HFF-Myc (cell line): ENCODE data around the gene ACTL6B.

Source experiments
- DNase-seq: peaks from one replicate; pipeline ENCODE4 v3.0.0-alpha.2; 2011; ENCODE audit warnings: low read depth; ENCODE audit errors: extremely low read depth
- H3K4me3 ChIP-seq: replicated peaks from 2 replicates; pipeline ENCODE4 v1.5.1; 2011; ENCODE audit warnings: low read depth, mild to moderate bottlenecking, control low read depth, low read length
- TF ChIP-seq, protein P1 (sequence below): IDR thresholded peaks from 2 replicates; pipeline ENCODE4 v1.5.1; 2012; ENCODE audit warnings: mild to moderate bottlenecking, low read depth, low read length, control low read depth; ENCODE audit errors: missing control alignments

ACTL6B gene

GRCh38 chr7:100611983-100612729, 44.1 kb downstream of the ACTL6B start, which contains the start of gene MOSPD3:
MOSPD3 (plus strand) TSS chr7:100612540; CDS start chr7:100612792, 252 bp downstream.
- TF ChIP-seq, protein P1, sequence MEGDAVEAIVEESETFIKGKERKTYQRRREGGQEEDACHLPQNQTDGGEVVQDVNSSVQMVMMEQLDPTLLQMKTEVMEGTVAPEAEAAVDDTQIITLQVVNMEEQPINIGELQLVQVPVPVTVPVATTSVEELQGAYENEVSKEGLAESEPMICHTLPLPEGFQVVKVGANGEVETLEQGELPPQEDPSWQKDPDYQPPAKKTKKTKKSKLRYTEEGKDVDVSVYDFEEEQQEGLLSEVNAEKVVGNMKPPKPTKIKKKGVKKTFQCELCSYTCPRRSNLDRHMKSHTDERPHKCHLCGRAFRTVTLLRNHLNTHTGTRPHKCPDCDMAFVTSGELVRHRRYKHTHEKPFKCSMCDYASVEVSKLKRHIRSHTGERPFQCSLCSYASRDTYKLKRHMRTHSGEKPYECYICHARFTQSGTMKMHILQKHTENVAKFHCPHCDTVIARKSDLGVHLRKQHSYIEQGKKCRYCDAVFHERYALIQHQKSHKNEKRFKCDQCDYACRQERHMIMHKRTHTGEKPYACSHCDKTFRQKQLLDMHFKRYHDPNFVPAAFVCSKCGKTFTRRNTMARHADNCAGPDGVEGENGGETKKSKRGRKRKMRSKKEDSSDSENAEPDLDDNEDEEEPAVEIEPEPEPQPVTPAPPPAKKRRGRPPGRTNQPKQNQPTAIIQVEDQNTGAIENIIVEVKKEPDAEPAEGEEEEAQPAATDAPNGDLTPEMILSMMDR: no peak
- peak within 1 kb of the TSS; percentile 51 for H3K4me3 ChIP-seq
- DNase-seq: peak; percentile 99

GRCh38 chr7:100609958-100610357, 46.3 kb downstream of the ACTL6B start:
- no peak for DNase-seq
- H3K4me3 ChIP-seq: no peak overlapping the region
- TF ChIP-seq, protein P1: no peak

DNA sequence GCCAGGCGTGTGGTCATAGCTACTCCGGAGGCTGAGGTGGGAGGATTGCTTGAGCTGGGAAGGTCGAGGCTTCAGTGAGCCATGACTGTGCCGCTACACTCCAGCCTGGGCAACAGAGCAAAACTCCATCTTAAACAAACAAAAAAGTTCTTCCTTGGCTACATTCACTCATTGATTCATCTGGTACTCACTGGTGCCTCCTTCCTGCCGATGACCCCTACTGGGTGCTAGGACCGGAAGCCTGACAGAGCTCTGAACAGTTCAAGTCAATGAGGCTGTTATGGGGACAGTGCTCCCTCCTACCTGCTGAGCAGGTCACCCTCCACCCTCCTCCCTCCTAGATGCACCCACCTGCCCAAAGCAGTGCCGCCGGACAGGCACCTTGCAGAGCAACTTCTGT, 49.1 kb downstream of the ACTL6B start:
- no peak for DNase-seq
- H3K4me3 ChIP-seq: no peak overlapping the region
- TF ChIP-seq, protein P1: no peak

- no peak overlapping the region for H3K4me3 ChIP-seq
- TF ChIP-seq, protein P1: no peak
- DNase-seq: no peak
Measured at GRCh38 chr7:100606313-100606712, 49.9 kb downstream of the ACTL6B start.

- H3K4me3 ChIP-seq: peak overlapping the region; percentile 86
- no peak for DNase-seq
Measured at GRCh38 chr7:100604976-100605911, 51.0 kb downstream of the ACTL6B start.

More at GRCh38 chr7:100604976-100605911, 51.0 kb downstream of the ACTL6B start:
- TF ChIP-seq, protein P1: no peak
